Upper lobe of left lung (tissue), 6 donors: ENCODE data around the gene FAM240A. TPM values are rescaled to one million over a fixed set of nuclear protein-coding genes. Genes with fewer than 3 reads are reported as not detected.

ENCODE experiments used
- ATAC-seq, 2 donors: fragments of 200-7000 bp; cut with Tn5 transposase; one replicate each; pipeline ENCODE4 v1.9.1; 2022; ENCODE audit warnings: mild to moderate bottlenecking in 2 of 2, moderate library complexity in 2 of 2; ENCODE audit not compliant: low FRiP score in 2 of 2
- DNase-seq, 2 donors: peaks; one replicate each; pipeline ENCODE4 v3.0.0-alpha.2; 2019 to 2020
- H3K27ac ChIP-seq, 4 donors: fragments of 200-600 bp; sonication (generic); one replicate each; pipeline ENCODE4 v1.5.1; 2016 to 2019
- H3K27me3 ChIP-seq, 4 donors: fragments of 200-600 bp; sonication (generic); one replicate each; pipeline ENCODE4 v1.5.1; 2017 to 2019
- H3K36me3 ChIP-seq, 4 donors: fragments of 200-600 bp; sonication (generic); one replicate each; pipeline ENCODE4 v1.5.1; 2016 to 2019
- H3K4me1 ChIP-seq, 4 donors: fragments of 200-600 bp; sonication (generic); one replicate each; pipeline ENCODE4 v1.5.1; 2018 to 2019
- H3K4me3 ChIP-seq, 4 donors: fragments of 200-600 bp; sonication (generic); one replicate each; pipeline ENCODE4 v1.5.1; 2017 to 2019; ENCODE audit warnings: mild to moderate bottlenecking in 2 of 4, moderate library complexity in 1 of 4
- H3K9me3 ChIP-seq, 4 donors: fragments of 200-600 bp; sonication (generic); one replicate each; pipeline ENCODE4 v1.5.1; 2018 to 2019
- EP300 ChIP-seq, 4 donors: sonication (generic); formaldehyde crosslinking; IDR thresholded peaks; one replicate each; pipeline ENCODE4 v1.5.1; 2017; ENCODE audit warnings: antibody characterized with exemption in 4 of 4, control low read depth in 2 of 4
- POLR2A ChIP-seq, 4 donors: fragments of 450-650 bp; IDR thresholded peaks; one replicate each; pipeline ENCODE4 v1.5.1; 2016 to 2017; ENCODE audit warnings: antibody characterized with exemption in 4 of 4, mild to moderate bottlenecking in 2 of 4
- POLR2AphosphoS5 ChIP-seq, 2 donors: sonication (generic); formaldehyde crosslinking; IDR thresholded peaks; one replicate each; pipeline ENCODE4 v1.5.1; 2017; ENCODE audit warnings: antibody characterized with exemption in 2 of 2
- WGBS, 2 donors: methylation state at CpG; one replicate each; pipeline ENCODE4 v1.1.5; 2017 to 2018; 5-methylcytosine and 5-hydroxymethylcytosine counted together
- total RNA-seq, 6 donors: library from RNA; depleted of rRNA in 4 of 6; stranded (reverse); fragments of >200 nt in 4 of 6; gene quantifications; one replicate each; pipeline versions ENCODE4 v1.1.0 to v1.2.1, GENCODE V29; 2016 to 2021
- TF ChIP-seq, protein P1 (sequence below), 6 experiments: fragments of 450-650 bp in 4 of 6; fragments of 200-600 bp in 2 of 6; sonication (generic) in 2 of 6; IDR thresholded peaks; one replicate each; pipeline ENCODE4 v1.5.1; 2016 to 2019; ENCODE audit warnings: antibody characterized with exemption in 6 of 6
- donor health status: DM: no; HTN: no; CAD: no; lungs with moderate emphysema.
- donor health status: DM: no; HTN: yes; CAD: no; lungs with severe emphysema.

Gene FAM240A
- total RNA-seq, result not detected

- H3K36me3 ChIP-seq, result no peaks in the 10 kb centered on the region
- WGBS, 2 donors, result 42 to 69% methylated on average over 9 of the region's 9 CpGs
- DNase-seq (no peak), ATAC-seq (no peak)
- H3K27ac ChIP-seq, result no peak within 1 kb of the TSS
- H3K4me1 ChIP-seq, result no peaks in the 10 kb centered on the region
- H3K4me3 ChIP-seq, result no peak within 1 kb of the TSS
- no peaks in the 10 kb centered on the region for H3K27me3 ChIP-seq
- H3K9me3 ChIP-seq, result no peaks in the 10 kb centered on the region
- TF ChIP-seq, protein P1, sequence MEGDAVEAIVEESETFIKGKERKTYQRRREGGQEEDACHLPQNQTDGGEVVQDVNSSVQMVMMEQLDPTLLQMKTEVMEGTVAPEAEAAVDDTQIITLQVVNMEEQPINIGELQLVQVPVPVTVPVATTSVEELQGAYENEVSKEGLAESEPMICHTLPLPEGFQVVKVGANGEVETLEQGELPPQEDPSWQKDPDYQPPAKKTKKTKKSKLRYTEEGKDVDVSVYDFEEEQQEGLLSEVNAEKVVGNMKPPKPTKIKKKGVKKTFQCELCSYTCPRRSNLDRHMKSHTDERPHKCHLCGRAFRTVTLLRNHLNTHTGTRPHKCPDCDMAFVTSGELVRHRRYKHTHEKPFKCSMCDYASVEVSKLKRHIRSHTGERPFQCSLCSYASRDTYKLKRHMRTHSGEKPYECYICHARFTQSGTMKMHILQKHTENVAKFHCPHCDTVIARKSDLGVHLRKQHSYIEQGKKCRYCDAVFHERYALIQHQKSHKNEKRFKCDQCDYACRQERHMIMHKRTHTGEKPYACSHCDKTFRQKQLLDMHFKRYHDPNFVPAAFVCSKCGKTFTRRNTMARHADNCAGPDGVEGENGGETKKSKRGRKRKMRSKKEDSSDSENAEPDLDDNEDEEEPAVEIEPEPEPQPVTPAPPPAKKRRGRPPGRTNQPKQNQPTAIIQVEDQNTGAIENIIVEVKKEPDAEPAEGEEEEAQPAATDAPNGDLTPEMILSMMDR (IDR thresholded peaks at IDR 0.05), result no peak
- TF ChIP-seq POLR2A (IDR thresholded peaks at IDR 0.05), result no peak
- no peak for TF ChIP-seq POLR2AphosphoS5 (IDR thresholded peaks at IDR 0.05)
- TF ChIP-seq EP300 (IDR thresholded peaks at IDR 0.05), result no peak
Measured at GRCh38 chr3:46612324-46612723, at the start of gene FAM240A. Gene FAM240A (plus strand): TSS chr3:46612525. CDS start chr3:46612684, 159 bp downstream.

DNA sequence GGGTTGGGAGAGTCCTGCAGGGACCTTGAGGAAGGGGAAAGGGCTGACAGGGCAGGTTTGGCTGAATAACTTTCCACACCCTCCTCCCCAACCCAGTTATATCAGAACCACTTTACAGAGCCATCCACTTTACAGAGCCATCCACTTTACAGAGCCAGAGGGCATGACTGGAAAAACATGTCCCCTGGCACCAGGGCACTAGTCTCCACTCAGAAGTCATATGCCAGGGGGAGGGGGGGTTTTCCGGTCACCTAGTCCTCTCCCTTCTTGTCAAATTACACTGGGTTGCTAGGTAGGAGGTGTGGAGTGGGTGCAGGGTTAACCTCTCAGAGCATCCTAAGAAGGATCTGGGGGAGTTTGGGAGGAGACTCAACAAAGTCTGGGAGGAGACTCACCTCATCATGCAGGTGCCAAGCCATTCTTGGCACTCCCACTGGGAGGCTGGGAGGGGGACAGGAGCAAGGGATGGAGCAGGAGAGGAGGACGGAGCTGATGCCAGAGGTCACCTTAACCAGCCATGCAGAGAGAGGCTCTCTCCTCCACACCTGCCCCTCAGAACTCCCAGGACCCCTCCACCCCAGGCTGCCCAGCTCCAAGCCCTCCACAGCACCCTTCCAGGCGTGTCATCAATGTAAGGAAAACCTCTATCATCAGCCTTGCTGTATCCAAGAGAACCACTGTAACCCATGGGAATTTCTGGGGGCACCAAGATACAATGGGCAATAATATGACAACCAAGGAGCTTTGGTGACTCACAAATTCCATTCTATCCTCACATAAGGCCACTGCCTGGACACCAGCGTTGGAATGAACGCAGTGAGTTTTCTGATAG lies 47.9 kb upstream of the FAM240A start:
- no peak overlapping the region for H3K4me3 ChIP-seq

GRCh38 chr3:46565077-46565476 lies 47.2 kb upstream of the FAM240A start:
- H3K36me3 ChIP-seq, result no peaks in the 10 kb centered on the region
- 89 to 90% methylated on average over 4 of the region's 4 CpGs for WGBS, 2 donors
- peaks cover 0 to 2% (median 0%) of the 10 kb centered on the region in 4 donors for H3K27me3 ChIP-seq
- H3K4me1 ChIP-seq, result peaks cover 10 to 14% (median 13%) of the 10 kb centered on the region in 4 donors
- DNase-seq (no peak), ATAC-seq (no peak)
- H3K4me3 ChIP-seq, result peak overlapping the region in 1 of 4 donors; percentile 54
- TF ChIP-seq POLR2A (IDR thresholded peaks at IDR 0.05), result no peak
- TF ChIP-seq EP300 (IDR thresholded peaks at IDR 0.05), result no peak
- TF ChIP-seq, protein P1 (IDR thresholded peaks at IDR 0.05), result no peak
- no peak for TF ChIP-seq POLR2AphosphoS5 (IDR thresholded peaks at IDR 0.05)
- H3K27ac ChIP-seq, result no peak overlapping the region
- H3K9me3 ChIP-seq, result no peaks in the 10 kb centered on the region

More for the DNA sequence above, 47.9 kb upstream of the FAM240A start:
- ATAC-seq, result no peak
- peaks cover 10 to 14% (median 13%) of the 10 kb centered on the region in 4 donors for H3K4me1 ChIP-seq
- H3K9me3 ChIP-seq, result no peaks in the 10 kb centered on the region
- H3K36me3 ChIP-seq, result no peaks in the 10 kb centered on the region
- TF ChIP-seq POLR2AphosphoS5 (IDR thresholded peaks at IDR 0.05), result no peak
- TF ChIP-seq, protein P1 (IDR thresholded peaks at IDR 0.05), result no peak
- TF ChIP-seq POLR2A (IDR thresholded peaks at IDR 0.05), result no peak
- TF ChIP-seq EP300 (IDR thresholded peaks at IDR 0.05), result no peak
- H3K27me3 ChIP-seq, result peaks cover 0 to 2% (median 0%) of the 10 kb centered on the region in 4 donors
- H3K27ac ChIP-seq, result no peak overlapping the region
- 90 to 95% methylated on average over 4 to 5 of the region's 5 CpGs for WGBS, 2 donors
- no peak for DNase-seq

GRCh38 chr3:46565607-46566039 lies 46.7 kb upstream of the FAM240A start:
- Histone ChIP-seq H3K27ac (no peak overlapping the region), H3K36me3 (no peaks in the 10 kb centered on the region), H3K4me3 (peak overlapping the region; percentile 27 to 54 (median 48)), H3K27me3 (peaks cover 0 to 2% (median 0%) of the 10 kb centered on the region in 4 donors), H3K4me1 (peaks cover 10 to 14% (median 13%) of the 10 kb centered on the region in 4 donors), H3K9me3 (no peaks in the 10 kb centered on the region)
- DNase-seq (no peak), ATAC-seq (peak; percentile 30 to 53)
- WGBS, 2 donors, result 13 to 15% methylated on average over 8 to 21 of the region's 21 CpGs
- TF ChIP-seq POLR2AphosphoS5 (IDR thresholded peaks at IDR 0.05) (no peak), EP300 (IDR thresholded peaks at IDR 0.05) (no peak), POLR2A (IDR thresholded peaks at IDR 0.05) (no peak)
- TF ChIP-seq, protein P1 (IDR thresholded peaks at IDR 0.05), result no peak
